RPMI8226 (cell line): ENCODE measurements around the gene ADAD2.
A peak's percentile ranks its signal among the peaks of the same experiment; 100 is the strongest.

Experiments
- DNase-seq: peaks from one replicate; pipeline ENCODE4 v3.0.0-alpha.2; 2015

The ADAD2 gene

GRCh38 chr16:84190731-84191388, at the start of gene ADAD2:
Gene ADAD2, plus strand, starts transcription at chr16:84191157. Its CDS starts 74 bp downstream, at chr16:84191231.
- no peak for DNase-seq

- DNase-seq, result no peak
Measured at GRCh38 chr16:84143081-84143480, 47.9 kb upstream of the ADAD2 start.

GRCh38 chr16:84143784-84144199, 47.2 kb upstream of the ADAD2 start:
- no peak for DNase-seq

GRCh38 chr16:84144209-84144858, 46.6 kb upstream of the ADAD2 start:
- peak; percentile 27 for DNase-seq

GRCh38 chr16:84144859-84145639, 45.9 kb upstream of the ADAD2 start, which contains the start of the genes DNAAF1 and HSDL1:
Gene DNAAF1, plus strand, starts transcription at chr16:84145308. Its CDS starts 133 bp downstream, at chr16:84145441.
Gene HSDL1, minus strand, starts transcription at chr16:84145177. Its CDS starts 13,856 bp downstream, at chr16:84131321.
- peak; percentile 89 for DNase-seq

GRCh38 chr16:84150926-84151325, 40.0 kb upstream of the ADAD2 start:
- DNase-seq, result no peak

GRCh38 chr16:84153660-84154214, 37.2 kb upstream of the ADAD2 start:
- no peak for DNase-seq

GRCh38 chr16:84155226-84155625, 35.7 kb upstream of the ADAD2 start:
- no peak for DNase-seq

GRCh38 chr16:84155771-84156170, 35.2 kb upstream of the ADAD2 start:
- no peak for DNase-seq

- no peak for DNase-seq
Measured at GRCh38 chr16:84156342-84156784, 34.6 kb upstream of the ADAD2 start.

GRCh38 chr16:84159007-84159406, 31.9 kb upstream of the ADAD2 start:
- DNase-seq, result no peak

GRCh38 chr16:84159800-84160199, 31.2 kb upstream of the ADAD2 start:
- DNase-seq, result no peak

GRCh38 chr16:84161037-84161436, 29.9 kb upstream of the ADAD2 start:
- DNase-seq, result no peak

GRCh38 chr16:84161801-84162200, 29.2 kb upstream of the ADAD2 start:
- DNase-seq, result no peak

- no peak for DNase-seq
Measured at GRCh38 chr16:84165746-84166145, 25.2 kb upstream of the ADAD2 start.

- DNase-seq, result no peak
Measured at GRCh38 chr16:84166796-84167695, 23.9 kb upstream of the ADAD2 start.

- DNase-seq, result no peak
Measured at GRCh38 chr16:84169765-84170310, 21.1 kb upstream of the ADAD2 start.

- no peak for DNase-seq
Measured at GRCh38 chr16:84174396-84174795, 16.6 kb upstream of the ADAD2 start.

- peak; percentile 71 for DNase-seq
Measured at GRCh38 chr16:84175350-84176081, 15.4 kb upstream of the ADAD2 start.

- no peak for DNase-seq
Measured at GRCh38 chr16:84176192-84177053, 14.5 kb upstream of the ADAD2 start.
